T-helper 1 cell treated with Interleukin-12 subunit alpha and Interleukin-12 subunit beta and Interleukin-4 antibody, amounts not matched to agents 30 μg/mL and 1 μg/mL, for 36 hours (primary cell): ENCODE measurements around the gene AHNAK2.
"Not testable (repeated sequence)": the region's sequence is repeated elsewhere in the genome, so short reads cannot be mapped to it uniquely, and the experiment has no call there.

Experiments
- H3K27ac Mint-ChIP-seq: one replicate; pipeline ENCODE4 v1.8.0; 2021; ENCODE audit warnings: mild to moderate bottlenecking, mixed read lengths
- H3K27me3 Mint-ChIP-seq: one replicate; pipeline ENCODE4 v1.8.0; 2021; ENCODE audit warnings: low read depth, mixed read lengths
- H3K36me3 Mint-ChIP-seq: one replicate; pipeline ENCODE4 v1.8.0; 2021; ENCODE audit warnings: low read depth, mixed read lengths
- H3K4me1 Mint-ChIP-seq: one replicate; pipeline ENCODE4 v1.8.0; 2021; ENCODE audit warnings: low read depth, mixed read lengths
- H3K4me3 Mint-ChIP-seq: one replicate; pipeline ENCODE4 v1.8.0; 2021; ENCODE audit warnings: mild to moderate bottlenecking, moderate library complexity, mixed read lengths
- H3K9me3 Mint-ChIP-seq: one replicate; pipeline ENCODE4 v1.8.0; 2021; ENCODE audit warnings: mixed read lengths

Gene AHNAK2

DNA sequence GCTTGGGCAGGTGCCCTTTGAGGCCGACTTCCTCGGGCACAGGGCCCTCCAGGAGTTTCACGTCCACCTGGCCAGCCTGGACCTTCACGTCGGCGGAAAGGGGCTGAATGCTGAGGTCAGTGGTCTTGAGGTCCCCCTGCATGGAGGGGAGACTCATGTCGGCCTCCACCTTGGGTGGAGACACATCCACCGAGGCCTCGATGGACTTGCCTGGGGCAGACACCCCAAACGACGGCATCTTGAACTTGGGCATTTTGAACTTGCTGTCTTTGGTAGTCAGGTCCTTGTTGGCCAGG is 29.5 kb downstream of the AHNAK2 start:
- Mint-ChIP-seq H3K9me3 (no peaks in the 10 kb centered on the region), H3K36me3 (no peaks in the 10 kb centered on the region), H3K4me1 (no peaks in the 10 kb centered on the region), H3K27me3 (no peaks in the 10 kb centered on the region), H3K4me3 (no peak overlapping the region), H3K27ac (no peak overlapping the region)

DNA sequence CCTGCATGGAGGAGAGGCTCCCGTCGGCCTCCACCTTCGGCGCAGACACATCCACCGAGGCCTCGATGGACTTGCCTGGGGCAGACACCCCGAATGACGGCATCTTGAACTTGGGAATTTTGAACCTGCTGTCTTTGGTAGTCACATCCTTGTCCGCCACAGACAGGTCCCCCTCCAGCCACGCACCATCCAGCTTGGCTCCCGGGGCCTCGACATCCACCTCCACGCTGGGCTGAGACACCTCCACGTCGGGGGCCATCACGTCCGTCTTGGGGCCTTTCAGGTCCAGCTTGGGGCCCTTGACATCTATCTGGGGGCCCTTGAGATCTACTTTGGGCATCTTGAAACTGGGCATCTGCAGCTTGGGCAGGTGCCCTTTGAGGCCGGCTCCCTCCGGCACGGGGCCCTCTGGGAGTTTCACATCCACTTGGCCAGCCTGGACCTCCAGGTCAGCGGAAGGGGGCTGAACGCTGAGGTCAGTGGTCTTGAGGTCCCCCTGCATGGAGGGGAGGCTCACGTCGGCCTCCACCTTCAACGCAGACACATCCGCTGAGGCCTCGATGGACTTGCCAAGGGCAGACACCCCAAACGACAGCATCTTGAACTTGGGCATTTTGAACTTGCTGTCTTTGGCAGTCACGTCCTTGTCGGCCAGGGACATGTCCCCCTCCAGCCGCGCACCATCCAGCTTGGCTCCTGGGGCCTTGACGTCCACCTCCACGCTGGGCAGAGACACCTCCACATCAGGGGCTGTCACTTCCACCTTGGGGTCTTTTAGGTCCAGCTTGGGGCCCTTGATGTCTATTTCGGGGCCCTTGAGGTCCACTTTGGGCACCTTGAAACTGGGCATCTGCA is 30.1 kb downstream of the AHNAK2 start:
- H3K4me1 Mint-ChIP-seq, H3K4me3 Mint-ChIP-seq, H3K27me3 Mint-ChIP-seq, H3K27ac Mint-ChIP-seq, H3K36me3 Mint-ChIP-seq, H3K9me3 Mint-ChIP-seq: not testable (repeated sequence)

DNA sequence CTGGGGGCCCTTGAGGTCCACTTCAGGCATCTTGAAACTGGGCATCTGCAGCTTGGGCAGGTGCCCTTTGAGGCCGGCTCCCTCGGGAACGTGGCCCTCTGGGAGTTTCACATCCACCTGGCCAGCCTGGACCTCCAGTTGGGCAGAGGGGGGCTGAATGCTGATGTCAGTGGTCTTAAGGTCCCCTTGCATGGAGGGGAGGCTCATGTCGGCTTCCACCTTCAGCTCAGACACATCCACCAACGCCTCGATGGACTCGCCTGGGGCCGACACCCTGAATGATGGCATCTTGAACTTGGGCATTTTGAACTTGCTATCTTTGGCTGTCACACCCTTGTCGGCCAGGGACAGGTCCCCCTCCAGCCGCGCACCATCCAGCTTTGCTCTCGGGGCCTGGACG is 31.0 kb downstream of the AHNAK2 start:
- H3K4me3 Mint-ChIP-seq, H3K27me3 Mint-ChIP-seq, H3K9me3 Mint-ChIP-seq: not testable (repeated sequence)

DNA sequence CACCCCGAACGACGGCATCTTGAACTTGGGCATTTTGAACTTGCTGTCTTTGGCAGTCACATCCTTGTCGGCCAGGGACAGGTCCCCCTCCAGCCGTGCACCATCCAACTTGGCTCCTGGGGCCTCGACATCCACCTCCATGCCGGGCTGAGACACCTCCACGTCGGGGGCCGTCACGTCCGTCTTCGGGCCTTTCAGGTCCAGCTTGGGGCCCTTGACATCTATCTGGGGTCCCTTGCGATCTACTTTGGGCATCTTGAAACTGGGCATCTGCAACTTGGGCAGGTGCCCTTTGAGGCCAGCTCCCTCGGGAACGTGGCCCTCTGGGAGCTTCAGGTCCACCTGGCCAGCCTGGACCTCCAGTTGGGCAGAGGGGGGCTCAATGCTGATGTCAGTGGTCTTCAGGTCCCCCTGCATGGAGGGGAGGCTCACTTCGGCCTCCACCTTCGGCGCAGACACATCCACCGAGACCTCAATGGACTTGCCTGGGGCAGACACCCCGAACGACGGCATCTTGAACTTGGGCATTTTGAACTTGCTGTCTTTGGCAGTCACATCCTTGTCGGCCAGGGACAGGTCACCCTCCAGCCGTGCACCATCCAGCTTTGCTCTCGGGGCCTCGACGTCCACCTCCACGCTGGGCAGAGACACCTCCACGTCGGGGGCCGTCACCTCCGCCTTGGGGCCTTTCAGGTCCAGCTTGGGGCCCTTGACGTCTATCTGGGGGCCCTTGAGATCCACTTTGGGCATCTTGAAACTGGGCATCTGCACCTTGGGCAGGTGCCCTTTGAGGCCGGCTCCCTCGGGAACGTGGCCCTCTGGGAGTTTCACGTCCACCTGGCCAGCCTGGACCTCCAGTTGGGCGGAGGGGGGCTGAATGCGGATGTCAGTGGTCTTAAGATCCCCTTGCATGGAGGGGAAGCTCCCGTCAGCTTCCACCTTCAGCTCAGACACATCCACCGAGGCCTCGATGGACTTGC is 31.9 kb downstream of the AHNAK2 start:
- H3K9me3 Mint-ChIP-seq, H3K4me1 Mint-ChIP-seq, H3K36me3 Mint-ChIP-seq, H3K27ac Mint-ChIP-seq, H3K27me3 Mint-ChIP-seq, H3K4me3 Mint-ChIP-seq: not testable (repeated sequence)

More for the DNA sequence above, 31.0 kb downstream of the AHNAK2 start:
- H3K27ac Mint-ChIP-seq, H3K4me1 Mint-ChIP-seq, H3K36me3 Mint-ChIP-seq: not testable (repeated sequence)

DNA sequence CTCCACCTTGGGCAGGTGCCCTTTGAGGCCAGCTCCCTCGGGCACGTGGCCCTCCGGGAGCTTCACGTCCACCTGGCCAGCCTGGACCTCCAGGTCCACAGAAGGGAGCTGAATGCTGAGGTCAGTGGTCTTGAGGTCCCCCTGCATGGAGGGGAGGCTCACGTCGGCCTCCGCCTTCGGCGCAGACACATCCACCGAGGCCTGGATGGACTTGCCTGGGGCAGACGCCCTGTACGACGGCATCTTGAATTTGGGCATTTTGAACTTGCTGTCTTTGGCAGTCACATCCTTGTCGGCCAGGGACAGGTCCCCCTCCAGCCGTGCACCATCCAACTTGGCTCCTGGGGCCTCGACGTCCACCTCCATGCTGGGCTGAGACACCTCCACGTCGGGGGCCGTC is 32.9 kb downstream of the AHNAK2 start:
- not testable (repeated sequence) for H3K9me3 Mint-ChIP-seq, H3K27ac Mint-ChIP-seq, H3K36me3 Mint-ChIP-seq, H3K27me3 Mint-ChIP-seq, H3K4me1 Mint-ChIP-seq, H3K4me3 Mint-ChIP-seq

DNA sequence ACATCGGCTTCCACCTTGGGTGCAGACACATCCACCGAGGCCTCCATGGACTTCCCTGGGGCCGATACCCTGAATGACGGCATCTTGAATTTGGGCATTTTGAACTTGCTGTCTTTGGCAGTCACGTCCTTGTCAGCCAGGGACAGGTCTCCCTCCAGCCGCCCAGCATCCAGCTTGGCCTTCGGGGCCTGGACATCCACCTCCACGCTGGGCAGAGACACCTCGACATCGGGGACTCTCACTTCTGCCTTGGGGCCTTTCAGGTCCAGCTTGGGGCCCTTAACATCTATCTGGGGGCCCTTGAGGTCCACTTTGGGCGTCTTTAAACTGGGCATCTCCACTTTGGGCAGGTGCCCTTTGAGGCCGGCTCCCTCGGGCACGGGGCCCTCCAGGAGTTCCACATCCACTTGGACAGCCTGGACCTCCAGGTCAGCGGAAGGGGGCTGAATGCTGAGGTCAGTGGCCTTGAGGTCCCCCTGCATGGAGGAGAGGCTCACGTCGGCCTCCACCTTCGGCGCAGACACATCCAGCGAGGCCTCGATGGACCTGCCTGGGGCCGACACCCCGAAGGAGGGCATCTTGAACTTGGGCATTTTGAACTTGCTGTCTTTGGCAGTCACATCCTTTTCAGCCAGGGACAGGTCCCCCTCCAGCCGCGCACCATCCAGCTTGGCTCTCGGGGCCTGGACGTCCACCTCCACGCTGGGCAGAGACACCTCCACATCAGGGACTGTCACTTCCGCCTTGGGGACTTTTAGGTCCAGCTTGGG is 33.6 kb downstream of the AHNAK2 start:
- H3K27ac Mint-ChIP-seq, H3K27me3 Mint-ChIP-seq, H3K4me3 Mint-ChIP-seq, H3K4me1 Mint-ChIP-seq, H3K9me3 Mint-ChIP-seq, H3K36me3 Mint-ChIP-seq: not testable (repeated sequence)

DNA sequence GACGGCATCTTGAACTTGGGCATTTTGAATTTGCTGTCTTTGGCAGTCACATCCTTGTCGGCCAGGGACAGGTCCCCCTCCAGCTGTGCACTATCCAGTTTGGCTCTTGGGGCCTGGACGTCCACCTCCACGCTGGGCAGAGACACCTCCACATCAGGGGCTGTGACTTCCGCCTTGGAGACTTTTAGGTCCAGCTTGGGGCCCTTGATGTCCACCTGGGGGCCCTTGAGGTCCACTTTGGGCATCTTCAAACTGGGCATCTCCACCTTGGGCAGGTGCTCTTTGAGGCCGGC is 34.2 kb downstream of the AHNAK2 start:
- H3K36me3 Mint-ChIP-seq, H3K27me3 Mint-ChIP-seq: not testable (repeated sequence)

DNA sequence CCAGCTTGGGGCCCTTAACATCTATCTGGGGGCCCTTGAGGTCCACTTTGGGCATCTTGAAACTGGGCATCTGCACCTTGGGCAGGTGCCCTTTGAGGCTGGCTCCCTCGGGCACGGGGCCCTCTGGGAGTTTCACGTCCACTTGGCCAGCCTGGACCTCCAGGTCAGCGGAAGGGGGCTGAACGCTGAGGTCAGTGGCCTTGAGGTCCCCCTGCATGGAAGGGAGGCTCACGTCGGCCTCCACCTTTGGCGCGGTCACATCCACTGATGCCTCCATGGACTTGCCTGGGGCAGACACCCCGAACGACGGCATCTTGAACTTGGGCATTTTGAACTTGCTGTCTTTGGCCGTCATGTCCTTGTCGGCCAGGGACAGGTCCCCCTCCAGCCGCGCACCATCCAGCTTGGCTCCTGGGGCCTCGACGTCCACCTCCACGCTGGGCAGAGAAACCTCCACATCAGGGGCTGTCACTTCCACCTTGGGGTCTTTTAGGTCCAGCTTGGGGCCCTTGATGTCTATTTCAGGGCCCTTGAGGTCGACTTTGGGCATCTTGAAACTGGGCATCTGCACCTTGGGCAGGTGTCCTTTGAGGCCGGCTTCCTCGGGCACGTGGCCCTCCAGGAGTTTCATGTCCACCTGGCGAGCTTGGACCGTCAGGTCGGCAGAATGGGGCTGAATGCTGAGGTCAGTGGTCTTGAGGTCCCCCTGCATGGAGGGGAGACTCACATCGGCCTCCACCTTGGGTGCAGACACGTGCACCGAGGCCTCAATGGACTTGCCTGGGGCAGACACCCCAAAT is 34.8 kb downstream of the AHNAK2 start:
- H3K9me3 Mint-ChIP-seq, H3K27me3 Mint-ChIP-seq, H3K4me3 Mint-ChIP-seq, H3K36me3 Mint-ChIP-seq, H3K27ac Mint-ChIP-seq, H3K4me1 Mint-ChIP-seq: not testable (repeated sequence)

More for the DNA sequence above, 34.2 kb downstream of the AHNAK2 start:
- not testable (repeated sequence) for H3K27ac Mint-ChIP-seq, H3K9me3 Mint-ChIP-seq, H3K4me3 Mint-ChIP-seq, H3K4me1 Mint-ChIP-seq

DNA sequence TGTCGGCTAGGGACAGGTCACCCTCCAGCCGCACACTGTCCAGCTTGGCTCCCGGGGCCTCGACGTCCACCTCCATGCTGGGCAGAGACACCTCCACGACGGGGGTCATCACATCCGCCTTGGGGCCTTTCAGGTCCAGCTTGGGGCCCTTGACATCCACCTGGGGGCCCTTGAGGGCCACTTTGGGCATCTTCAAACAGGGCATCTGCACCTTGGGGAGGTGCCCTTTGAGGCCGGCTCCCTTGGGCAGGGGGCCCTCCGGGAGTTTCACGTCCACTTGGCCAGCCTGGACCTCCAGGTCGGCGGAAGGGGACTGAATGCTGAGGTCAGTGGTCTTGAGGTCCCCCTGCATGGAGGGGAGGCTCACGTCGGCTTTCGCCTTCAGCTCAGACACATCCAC is 35.6 kb downstream of the AHNAK2 start:
- Mint-ChIP-seq H3K27ac (no peak overlapping the region), H3K4me1 (no peaks in the 10 kb centered on the region), H3K9me3 (no peaks in the 10 kb centered on the region), H3K27me3 (peaks cover 8% of the 10 kb centered on the region), H3K4me3 (no peak overlapping the region), H3K36me3 (no peaks in the 10 kb centered on the region)

DNA sequence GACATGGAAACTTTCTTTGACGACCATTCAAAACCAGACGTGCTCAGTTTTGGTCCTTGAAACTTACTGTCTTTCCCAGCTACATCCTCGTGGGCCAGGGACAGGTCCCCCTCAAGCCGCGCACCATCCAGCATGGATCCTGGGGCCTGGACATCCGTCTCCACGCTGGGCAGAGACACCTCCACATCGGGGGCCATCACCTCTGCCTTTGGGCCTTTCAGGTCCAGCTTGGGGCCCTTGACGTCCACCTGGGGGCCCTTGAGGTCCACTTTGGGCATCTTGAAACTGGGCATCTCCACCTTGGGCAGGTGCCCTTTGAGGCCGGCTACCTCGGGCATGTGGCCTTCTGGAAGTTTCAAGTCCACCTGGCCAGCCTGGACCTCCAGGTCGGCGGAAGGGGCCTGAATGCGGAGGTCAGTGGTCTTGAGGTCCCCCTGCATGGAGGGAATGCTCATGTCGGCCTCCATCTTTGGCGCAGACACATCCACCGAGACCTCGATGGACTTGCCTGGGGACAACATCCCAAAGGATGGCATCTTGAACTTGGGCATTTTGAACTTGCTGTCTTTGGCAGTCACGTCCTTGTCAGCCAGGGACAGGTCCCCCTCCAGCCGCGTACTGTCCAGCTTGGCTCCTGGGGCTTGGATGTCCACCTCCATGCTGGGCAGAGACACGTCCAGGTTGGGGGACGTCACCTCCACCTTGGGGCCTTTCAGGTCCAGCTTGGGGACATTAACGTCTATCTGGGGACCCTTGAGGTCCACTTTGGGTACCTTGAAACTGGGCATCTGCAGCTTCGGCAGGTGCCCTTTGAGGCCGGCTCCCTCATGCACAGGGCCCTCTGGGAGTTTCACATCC is 36.4 kb downstream of the AHNAK2 start:
- H3K4me1 Mint-ChIP-seq, result no peaks in the 10 kb centered on the region
- peaks cover 9% of the 10 kb centered on the region for H3K27me3 Mint-ChIP-seq
- no peak overlapping the region for H3K4me3 Mint-ChIP-seq
- no peaks in the 10 kb centered on the region for H3K36me3 Mint-ChIP-seq
- H3K9me3 Mint-ChIP-seq, result no peaks in the 10 kb centered on the region
- H3K27ac Mint-ChIP-seq, result no peak overlapping the region

DNA sequence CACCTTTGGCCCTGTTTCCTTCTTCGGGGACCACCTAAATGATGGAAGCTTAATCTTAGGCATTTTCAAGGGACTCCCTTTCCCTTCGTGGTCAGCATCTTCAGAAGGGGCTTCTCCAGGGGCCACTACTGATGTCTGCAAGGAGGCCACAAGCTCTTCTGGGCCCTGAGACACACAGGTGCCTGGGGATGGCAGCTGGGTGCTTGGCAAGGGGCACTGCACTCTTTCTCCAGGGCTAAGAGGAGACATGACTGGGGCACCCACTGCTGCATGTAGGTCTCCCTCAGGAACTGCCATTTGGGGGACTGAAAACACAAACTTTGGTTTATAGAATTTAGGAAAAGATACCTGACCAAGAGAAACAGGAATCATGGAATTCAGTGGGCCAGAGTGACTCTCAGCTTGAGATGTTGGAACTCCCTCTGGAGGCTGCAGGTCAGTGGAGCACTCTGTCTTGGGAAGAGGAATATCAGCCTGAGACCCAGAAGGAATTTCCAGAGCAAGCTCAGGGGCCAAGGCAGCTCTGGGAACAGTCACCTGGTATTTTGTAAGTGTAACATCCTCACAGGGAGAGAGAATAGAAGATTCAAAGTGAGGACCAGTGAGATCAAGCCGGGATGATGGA is 37.5 kb downstream of the AHNAK2 start:
- H3K4me1 Mint-ChIP-seq, result no peaks in the 10 kb centered on the region
- H3K36me3 Mint-ChIP-seq, result no peaks in the 10 kb centered on the region
- no peak overlapping the region for H3K27ac Mint-ChIP-seq
- H3K27me3 Mint-ChIP-seq, result peaks cover 10% of the 10 kb centered on the region
- no peaks in the 10 kb centered on the region for H3K9me3 Mint-ChIP-seq
- H3K4me3 Mint-ChIP-seq, result no peak overlapping the region

DNA sequence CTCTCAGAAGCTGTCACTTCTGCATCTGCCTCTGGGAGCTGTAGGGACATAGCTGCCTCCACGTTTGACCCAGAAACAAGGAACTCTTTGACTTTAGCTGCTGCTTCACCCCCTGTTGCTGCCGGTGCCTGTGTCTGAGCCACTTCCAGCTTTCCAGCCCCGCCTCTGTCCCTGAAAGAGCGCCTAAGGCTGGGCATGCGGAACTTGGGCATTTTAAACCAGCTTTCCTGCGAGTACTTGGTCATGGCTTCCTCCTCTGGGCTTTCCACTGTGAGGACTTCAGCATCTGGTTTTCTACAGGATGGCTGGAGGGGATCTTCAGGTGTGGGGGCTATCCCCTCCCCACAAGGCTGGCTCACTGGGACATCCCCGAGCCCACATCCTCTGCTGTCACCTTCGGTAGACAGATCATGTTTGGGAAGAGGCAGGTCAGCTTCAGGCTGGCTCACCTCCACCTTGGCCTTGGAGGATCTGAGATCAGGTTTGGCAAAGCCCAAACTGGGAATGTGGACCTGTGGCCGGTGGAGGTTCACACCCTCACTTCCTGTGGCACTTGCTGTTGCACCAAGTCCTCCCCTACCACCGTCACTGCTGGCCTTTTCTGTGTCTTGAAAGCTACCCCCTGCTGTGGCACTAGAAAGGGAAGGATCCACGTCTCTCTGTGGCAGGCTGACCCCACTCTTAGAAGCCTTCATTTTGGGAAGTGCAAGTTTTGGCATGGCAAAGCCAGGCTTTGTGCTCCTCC is 38.3 kb downstream of the AHNAK2 start:
- no peaks in the 10 kb centered on the region for H3K36me3 Mint-ChIP-seq
- no peaks in the 10 kb centered on the region for H3K4me1 Mint-ChIP-seq
- no peak overlapping the region for H3K27ac Mint-ChIP-seq
- H3K9me3 Mint-ChIP-seq, result no peaks in the 10 kb centered on the region
- H3K27me3 Mint-ChIP-seq, result peaks cover 15% of the 10 kb centered on the region
- H3K4me3 Mint-ChIP-seq, result no peak overlapping the region

DNA sequence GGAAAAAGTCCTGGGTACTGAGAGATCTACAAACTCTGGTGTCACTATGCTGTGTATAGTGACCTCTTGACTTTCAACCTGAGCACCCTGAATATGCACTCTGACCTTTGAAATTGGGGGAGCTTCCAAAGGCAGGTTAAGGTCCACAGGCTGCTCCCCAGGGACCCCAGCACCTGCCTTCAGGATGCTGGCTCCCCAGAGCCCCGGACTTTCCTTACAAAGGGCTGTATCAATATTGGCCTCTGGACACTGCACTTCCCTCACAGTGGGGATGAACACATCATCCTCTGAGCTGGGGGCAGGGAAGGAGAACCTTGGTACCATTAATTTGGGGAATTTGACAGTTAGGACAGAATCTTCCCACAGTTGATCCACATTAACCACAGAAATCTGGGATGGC is 39.2 kb downstream of the AHNAK2 start:
- Mint-ChIP-seq H3K27me3 (peaks cover 21% of the 10 kb centered on the region), H3K36me3 (no peaks in the 10 kb centered on the region), H3K27ac (no peak overlapping the region), H3K4me3 (no peak overlapping the region), H3K9me3 (no peaks in the 10 kb centered on the region), H3K4me1 (peaks cover 2% of the 10 kb centered on the region)
